ENCODE data around the gene BCORL1.
A peak's percentile ranks its signal among the peaks of the same experiment; 100 is the strongest.

The BCORL1 gene, protein sequence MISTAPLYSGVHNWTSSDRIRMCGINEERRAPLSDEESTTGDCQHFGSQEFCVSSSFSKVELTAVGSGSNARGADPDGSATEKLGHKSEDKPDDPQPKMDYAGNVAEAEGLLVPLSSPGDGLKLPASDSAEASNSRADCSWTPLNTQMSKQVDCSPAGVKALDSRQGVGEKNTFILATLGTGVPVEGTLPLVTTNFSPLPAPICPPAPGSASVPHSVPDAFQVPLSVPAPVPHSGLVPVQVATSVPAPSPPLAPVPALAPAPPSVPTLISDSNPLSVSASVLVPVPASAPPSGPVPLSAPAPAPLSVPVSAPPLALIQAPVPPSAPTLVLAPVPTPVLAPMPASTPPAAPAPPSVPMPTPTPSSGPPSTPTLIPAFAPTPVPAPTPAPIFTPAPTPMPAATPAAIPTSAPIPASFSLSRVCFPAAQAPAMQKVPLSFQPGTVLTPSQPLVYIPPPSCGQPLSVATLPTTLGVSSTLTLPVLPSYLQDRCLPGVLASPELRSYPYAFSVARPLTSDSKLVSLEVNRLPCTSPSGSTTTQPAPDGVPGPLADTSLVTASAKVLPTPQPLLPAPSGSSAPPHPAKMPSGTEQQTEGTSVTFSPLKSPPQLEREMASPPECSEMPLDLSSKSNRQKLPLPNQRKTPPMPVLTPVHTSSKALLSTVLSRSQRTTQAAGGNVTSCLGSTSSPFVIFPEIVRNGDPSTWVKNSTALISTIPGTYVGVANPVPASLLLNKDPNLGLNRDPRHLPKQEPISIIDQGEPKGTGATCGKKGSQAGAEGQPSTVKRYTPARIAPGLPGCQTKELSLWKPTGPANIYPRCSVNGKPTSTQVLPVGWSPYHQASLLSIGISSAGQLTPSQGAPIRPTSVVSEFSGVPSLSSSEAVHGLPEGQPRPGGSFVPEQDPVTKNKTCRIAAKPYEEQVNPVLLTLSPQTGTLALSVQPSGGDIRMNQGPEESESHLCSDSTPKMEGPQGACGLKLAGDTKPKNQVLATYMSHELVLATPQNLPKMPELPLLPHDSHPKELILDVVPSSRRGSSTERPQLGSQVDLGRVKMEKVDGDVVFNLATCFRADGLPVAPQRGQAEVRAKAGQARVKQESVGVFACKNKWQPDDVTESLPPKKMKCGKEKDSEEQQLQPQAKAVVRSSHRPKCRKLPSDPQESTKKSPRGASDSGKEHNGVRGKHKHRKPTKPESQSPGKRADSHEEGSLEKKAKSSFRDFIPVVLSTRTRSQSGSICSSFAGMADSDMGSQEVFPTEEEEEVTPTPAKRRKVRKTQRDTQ (N-terminal part only)

GRCh38 chrX:129982300-129983251 is at the start of gene BCORL1:
TSS of gene BCORL1 (plus strand) at chrX:129982635. CDS start at chrX:130005232, 22,597 bp downstream.
- peak; percentile 94 for DNase-seq (ENCODE audit: low spot score)

DNA sequence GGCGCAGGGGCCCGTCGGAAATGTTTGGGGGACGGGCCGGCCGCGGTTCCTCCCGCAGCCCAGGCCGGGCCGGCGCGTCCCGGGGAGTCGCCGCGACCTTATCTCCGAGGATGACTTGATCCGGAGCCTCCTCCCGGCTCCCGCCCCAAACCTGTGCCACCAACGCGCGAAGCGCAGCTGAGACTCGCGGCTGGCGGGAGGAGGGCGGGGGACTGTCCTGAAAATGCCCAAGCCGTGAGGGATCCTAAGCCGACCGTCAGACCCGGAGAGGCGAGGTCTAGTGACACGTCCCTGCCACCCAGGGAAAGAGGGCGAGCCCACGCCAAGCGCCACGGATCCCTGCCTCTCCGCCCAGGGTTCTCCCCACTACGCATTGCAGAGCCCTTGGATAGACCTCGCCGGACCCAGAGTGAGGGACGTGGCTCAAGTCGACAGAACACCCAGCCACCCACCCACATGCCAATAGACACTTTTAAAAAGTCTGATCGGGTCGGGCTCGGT is 49.6 kb upstream of the BCORL1 start:
- DNase-seq (ENCODE audit: low spot score), result no peak

DNA sequence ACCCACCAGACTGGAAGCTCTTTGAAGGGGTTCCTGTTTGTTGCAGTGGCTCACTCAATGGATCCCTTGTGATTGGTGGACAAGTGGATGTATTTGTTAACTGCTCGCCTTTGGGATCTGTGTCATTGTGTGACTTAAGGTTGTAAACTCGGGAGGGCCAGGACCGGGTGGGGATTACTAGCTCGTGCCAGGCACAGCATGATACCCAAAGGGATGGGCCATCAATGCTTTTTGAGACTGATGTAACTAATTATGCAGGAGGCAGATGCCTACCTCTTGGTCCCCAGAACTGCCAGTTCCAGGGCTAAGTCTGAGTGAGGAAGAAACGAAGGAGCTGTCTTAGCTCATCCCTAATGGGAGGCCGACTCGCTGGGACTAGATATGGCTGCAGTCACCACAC is 48.7 kb upstream of the BCORL1 start:
- DNase-seq (ENCODE audit: low spot score), result no peak

DNA sequence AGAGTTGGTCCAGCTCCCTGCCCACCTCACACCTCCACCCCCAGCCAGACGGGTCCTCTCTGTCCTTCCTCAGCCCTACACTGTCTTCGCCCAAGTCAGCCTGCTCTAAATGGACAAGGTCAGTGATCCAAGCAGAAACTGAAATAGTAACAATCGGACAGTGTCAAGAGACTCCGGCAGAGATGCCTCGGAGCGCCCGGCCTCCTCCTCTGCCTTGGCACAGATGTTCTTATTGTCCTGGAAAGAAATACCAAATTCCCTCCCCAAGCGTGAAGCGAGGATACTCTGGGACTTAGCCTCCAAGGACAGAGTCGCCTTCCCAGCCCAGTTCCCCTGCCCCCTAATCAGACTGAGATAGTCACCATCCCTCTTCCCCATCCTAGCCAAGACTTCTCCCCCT is 48.0 kb upstream of the BCORL1 start:
- DNase-seq (ENCODE audit: low spot score), result no peak

DNA sequence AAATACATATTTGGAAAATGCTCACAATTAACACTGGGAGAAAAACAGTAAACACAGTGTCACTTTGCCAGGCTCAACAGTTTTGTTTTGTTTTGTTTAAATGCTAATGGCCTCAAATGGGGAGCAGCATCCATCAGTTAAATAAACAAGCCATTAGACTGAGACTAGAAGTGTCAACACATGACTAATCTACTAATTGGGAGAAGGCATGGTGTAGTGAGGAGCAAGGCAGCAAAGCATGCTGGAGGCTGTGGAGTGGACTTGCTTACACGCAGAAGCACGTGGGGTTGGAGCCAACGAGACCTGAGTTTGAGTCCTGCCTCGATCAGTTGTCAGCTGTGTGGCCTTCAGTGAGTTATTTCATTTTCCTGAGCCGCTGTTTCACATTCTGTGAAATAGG is 47.5 kb upstream of the BCORL1 start:
- DNase-seq (ENCODE audit: low spot score), result no peak

DNA sequence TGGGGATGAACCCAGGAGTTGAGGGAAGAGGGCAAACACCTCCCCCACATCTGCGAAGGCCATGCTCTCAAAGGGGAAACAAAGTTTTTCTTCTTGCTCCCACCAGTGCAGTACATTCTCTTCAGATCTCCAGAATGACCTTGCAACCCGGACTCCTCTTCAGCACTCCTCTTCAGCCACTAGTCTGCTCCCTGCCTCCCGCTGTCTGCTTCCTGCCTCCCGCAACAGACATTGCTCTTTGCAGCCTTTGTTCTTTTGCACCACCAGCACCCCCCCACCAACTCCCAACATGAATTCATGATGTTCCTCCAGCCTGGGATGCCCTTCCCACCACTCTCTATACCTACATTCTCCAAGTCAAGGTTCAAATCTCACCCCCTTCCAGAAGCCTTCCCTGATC is 44.4 kb upstream of the BCORL1 start:
- DNase-seq (ENCODE audit: low spot score), result no peak

GRCh38 chrX:129939986-129940385 is 42.4 kb upstream of the BCORL1 start:
- DNase-seq (ENCODE audit: low spot score), result no peak

- DNase-seq (ENCODE audit: low spot score), result no peak
Measured at GRCh38 chrX:129940721-129941120, 41.7 kb upstream of the BCORL1 start.

DNA sequence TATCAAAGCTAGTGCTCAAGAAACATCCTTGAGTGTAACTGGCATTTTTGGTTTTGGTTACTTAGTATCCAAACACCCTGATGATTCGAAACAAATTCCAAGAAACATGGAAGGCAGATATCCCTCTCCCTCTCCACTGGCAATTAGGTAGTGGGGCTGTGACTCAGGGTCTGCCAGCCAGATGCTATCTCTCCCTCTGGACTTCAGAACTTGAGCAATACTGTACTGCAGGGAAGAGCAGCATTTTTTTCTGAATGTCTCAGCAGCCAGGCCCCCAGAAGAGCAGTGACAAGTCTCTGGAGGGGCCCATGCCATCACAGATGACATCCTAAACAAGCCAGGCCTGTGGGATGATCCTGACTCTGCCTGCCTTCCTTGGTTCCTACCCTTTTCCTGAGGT is 37.3 kb upstream of the BCORL1 start:
- peak; percentile 35 for DNase-seq (ENCODE audit: low spot score)

GRCh38 chrX:129953334-129953648 is 29.1 kb upstream of the BCORL1 start:
- DNase-seq (ENCODE audit: low spot score), result no peak

DNA sequence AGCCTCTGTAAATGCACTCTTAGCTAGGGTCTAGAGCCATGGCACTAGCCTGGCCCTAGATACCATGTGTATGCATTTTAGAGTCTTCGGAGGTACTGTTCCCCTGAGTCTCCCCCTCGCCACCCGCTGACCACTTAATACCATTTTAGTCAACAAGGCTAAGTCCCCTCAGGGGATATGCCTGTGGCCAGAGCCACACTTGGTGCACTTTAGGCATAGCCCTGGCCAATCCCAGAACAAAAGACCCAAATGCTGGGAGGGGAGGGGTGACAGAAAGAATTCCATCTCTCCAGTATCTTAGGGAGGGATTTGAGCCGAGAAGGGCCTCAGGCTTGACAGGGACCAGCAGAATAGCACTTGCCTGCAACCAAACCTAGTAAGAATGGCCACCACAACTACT is 28.6 kb upstream of the BCORL1 start:
- no peak for DNase-seq (ENCODE audit: low spot score)

GRCh38 chrX:129954804-129955203 is 27.6 kb upstream of the BCORL1 start:
- no peak for DNase-seq (ENCODE audit: low spot score)

DNA sequence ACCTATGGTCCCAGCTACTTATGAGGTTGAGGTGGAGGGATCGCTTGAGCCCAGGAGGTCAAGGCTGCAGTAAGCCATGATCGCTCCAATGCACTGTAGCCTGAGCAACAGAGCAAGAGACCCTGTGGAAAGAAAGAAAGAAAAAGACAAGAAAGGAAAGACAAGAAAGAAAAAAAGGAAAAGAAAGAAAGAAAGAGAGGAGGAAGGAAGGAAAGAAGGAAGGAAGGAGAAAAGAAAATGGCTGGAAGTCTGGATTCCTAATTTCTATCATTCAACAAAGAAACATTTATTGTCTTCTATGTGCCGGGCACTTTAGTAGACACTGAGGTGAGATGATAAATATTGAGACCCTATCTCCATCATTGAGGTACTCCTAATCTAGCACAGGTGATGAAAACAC is 26.8 kb upstream of the BCORL1 start:
- DNase-seq (ENCODE audit: low spot score), result no peak

- no peak for DNase-seq (ENCODE audit: low spot score)
Measured at GRCh38 chrX:129956145-129956544, 26.3 kb upstream of the BCORL1 start.

DNA sequence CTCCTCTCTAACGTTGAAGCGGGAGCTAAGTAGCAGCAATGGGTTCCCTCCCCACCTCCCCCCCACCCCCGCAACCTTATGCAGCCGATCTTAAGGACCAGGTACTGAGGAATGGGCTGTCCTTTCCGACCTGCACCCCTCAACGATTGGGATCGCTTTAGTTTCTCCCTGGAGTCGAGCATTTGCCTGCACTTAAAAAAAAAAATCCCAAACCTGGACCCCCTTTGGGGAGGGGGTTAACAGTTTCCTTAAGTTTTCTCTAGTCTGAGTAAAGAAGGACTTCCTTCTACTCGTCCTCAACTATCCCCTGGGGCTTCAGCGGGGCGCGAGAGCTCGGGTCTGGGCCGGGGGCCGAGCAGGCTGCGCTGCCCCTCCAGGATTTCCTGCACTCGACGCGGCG is 25.7 kb upstream of the BCORL1 start:
- DNase-seq (ENCODE audit: low spot score), result no peak

DNA sequence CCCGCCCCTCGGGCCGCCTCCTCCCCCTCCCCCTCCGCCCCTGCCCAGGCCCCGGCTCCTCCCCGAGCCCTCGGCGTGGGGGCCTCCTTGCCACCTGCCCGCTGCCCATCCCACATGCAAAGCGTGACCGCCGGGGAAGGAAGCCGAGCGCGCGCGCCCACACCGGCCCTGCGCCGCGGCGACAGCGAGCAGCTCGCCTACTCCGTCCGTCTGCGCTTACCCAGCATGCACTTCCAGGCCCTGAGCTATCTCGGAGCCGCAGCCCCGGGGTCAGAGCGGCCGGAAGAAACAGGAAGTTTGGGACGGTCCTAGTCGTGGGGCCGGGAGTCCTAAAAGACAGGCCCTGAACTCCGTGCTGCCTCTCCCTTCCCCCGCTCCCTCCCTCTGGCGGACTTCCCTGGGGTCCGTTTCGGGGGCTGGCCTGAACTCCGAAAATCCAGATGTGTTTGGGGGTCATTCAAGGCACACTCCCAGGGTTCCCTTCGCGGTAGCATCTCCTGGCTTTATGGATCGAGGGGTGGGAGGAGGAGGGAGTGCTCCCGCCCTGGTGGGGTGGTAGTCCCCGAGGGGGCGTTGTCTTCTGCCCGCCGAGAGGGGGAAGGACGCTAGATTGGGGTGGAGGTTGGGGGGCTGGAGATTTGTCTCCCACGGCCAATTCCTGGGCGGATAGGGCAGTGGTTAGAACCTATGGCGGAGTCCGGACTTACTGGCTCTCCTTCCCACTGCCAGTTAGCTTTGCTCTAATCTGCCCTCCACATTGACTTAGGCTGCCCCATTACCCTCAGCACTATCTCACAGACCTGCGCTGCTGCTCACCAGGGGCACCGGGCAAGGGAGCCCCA is 25.0 kb upstream of the BCORL1 start:
- DNase-seq (ENCODE audit: low spot score), result peak; percentile 77

GRCh38 chrX:129958083-129958465 is 24.4 kb upstream of the BCORL1 start:
- no peak for DNase-seq (ENCODE audit: low spot score)

DNA sequence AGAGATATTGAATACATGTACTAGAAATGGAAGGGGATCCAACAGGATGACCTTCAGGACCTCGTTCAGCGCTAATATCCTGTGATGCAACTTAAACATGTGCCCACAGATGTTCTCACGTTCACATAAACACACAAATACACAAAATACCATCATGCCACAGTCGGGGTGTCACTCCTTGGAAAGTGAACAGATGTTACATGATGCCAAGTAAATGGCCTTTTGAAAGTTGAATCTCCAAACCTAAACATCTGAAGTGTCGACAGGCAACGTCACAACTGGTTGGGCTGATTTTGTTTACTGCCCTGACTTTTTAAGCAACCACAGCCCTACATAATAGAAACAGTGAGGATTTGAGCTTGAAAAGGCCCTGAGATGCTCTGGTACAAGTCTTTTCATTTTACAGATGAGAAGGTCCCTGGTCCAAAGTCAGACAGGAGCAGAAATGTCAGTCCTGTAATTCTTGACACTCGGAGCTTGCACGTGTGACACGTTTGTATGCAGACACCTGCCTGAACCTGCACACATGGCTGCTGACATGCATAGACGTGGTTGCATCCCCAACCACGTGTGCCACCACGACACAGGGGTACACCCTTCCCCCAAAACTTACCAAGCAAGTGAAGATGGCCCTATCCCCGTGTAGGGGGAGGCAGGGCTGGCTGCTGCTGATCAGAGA is 23.5 kb upstream of the BCORL1 start:
- no peak for DNase-seq (ENCODE audit: low spot score)

GRCh38 chrX:129959493-129959832 is 23.0 kb upstream of the BCORL1 start:
- DNase-seq (ENCODE audit: low spot score), result peak; percentile 52
